Thoracic aorta (tissue), 2 donors: ENCODE measurements around the gene SMARCA5. TPM values are rescaled to one million over a fixed set of nuclear protein-coding genes. Genes with fewer than 3 reads are reported as not detected.

Source experiments
- ATAC-seq: fragments of 150-250 bp; one replicate; pipeline ENCODE4 v1.8.0; 2017; ENCODE audit warnings: low read depth; ENCODE audit not compliant: insufficient number of reproducible peaks, low FRiP score
- DNase-seq: peaks from one replicate; pipeline ENCODE4 v3.0.0-alpha.2; 2020; ENCODE audit warnings: low spot score
- H3K27ac ChIP-seq, 2 donors: fragments of 200-600 bp; sonication (generic); 1 replicate in 1 of 2; 2 replicates in 1 of 2; pipeline ENCODE4 v1.5.1; 2016; ENCODE audit warnings: mild to moderate bottlenecking in 2 of 2, moderate library complexity in 2 of 2
- H3K27me3 ChIP-seq: fragments of 200-600 bp; sonication (generic); replicated peaks from 2 replicates; pipeline ENCODE4 v1.6.0; 2016; ENCODE audit warnings: mild to moderate bottlenecking; ENCODE audit not compliant: insufficient read depth
- H3K36me3 ChIP-seq: fragments of 200-600 bp; sonication (generic); one replicate; pipeline ENCODE4 v1.5.1; 2016
- H3K4me1 ChIP-seq, 2 donors: fragments of 200-600 bp; sonication (generic); 1 replicate in 1 of 2; 2 replicates in 1 of 2; pipeline versions ENCODE4 v1.5.1 to v1.6.0; 2016; ENCODE audit warnings: low read depth in 2 of 2, mild to moderate bottlenecking in 1 of 2; ENCODE audit not compliant: control insufficient read depth in 1 of 2
- H3K4me3 ChIP-seq: fragments of 200-600 bp; sonication (generic); 2 replicates; pipeline ENCODE4 v1.5.1; 2016; ENCODE audit warnings: mild to moderate bottlenecking
- H3K9me3 ChIP-seq: fragments of 200-600 bp; sonication (generic); 2 replicates; pipeline ENCODE4 v1.5.1; 2016
- CTCF ChIP-seq: fragments of 200-600 bp; sonication (generic); IDR thresholded peaks from one replicate; pipeline ENCODE4 v1.5.1; 2019; ENCODE audit warnings: antibody characterized with exemption
- total RNA-seq, 2 donors: library from RNA; depleted of rRNA; stranded (reverse); fragments of >200 nt; gene quantifications; one replicate each; pipeline versions ENCODE4 v1.1.0 to v1.2.3, GENCODE V29; 2016

SMARCA5 gene
- total RNA-seq, 2 donors from 2014 or later, result 19.2 to 75.8 TPM

DNA sequence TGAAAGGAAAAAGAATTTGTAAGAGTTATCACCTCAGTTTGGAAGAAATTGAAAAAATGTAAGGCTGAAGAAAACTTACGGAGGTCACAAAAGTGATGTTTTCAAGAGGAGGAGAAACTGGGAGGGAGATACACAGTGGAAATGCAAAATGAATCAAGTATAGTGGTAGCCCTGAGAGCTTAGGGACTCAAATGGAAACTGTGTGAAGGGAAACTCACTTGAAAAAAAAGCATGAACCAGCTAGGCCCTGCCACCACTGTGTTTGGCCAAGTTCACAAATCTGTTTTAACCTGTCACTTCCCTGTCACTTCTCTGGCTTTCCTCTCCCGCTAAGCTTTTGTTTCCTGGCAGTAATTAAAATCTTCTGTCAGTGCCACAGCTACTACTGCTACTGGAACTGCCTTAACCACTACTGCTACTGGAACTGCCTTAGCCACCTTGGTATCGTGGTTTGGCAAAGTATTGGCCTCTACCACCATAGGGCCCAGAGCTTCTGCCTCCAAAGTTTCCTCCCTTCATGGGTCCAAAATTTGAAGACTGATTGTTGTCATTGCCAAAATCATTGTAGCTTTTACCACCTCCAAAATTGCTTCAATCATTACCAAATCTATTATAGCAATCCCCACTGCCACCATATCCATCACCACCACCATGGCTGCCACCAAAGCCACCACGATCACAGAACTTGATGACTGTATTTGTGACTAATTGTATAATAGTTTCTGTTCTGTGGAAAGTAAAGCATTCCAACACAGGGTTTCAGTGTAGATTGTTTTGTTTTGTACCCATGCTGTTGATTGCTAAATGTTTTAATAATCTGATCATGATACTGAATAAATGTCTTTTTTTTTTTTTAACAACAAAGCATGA is 41.5 kb downstream of the SMARCA5 start:
- H3K4me3 ChIP-seq, result no peak overlapping the region
- no peak for TF ChIP-seq CTCF
- ATAC-seq (no peak), DNase-seq (no peak)
- peaks cover 5% of the 10 kb centered on the region in 2 donors for H3K4me1 ChIP-seq
- no peak overlapping the region for H3K27ac ChIP-seq
- no peaks in the 10 kb centered on the region for H3K9me3 ChIP-seq
- no peaks in the 10 kb centered on the region for H3K27me3 ChIP-seq
- H3K36me3 ChIP-seq, result no peaks in the 10 kb centered on the region

DNA sequence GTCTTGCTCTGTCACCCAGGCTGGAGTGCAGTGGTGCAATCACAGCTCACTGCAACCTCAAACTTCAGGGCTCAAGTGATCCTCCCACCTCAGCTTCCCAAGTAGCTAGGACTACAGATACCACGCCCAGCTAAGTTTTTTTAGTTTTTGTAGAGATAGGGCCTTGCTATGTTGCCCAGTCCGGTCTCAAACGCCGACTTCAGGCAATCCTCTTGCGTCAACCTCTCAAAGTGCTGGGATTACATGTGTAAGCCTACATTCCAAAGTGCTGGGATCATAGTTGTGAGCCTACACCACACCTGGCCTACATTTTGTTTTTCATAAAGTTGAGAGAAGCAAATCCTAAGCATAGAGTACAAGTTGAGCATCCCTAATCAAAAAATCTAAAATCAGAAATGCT is 42.2 kb downstream of the SMARCA5 start:
- H3K27me3 ChIP-seq, result no peaks in the 10 kb centered on the region
- no peak for TF ChIP-seq CTCF
- peaks cover 5 to 9% of the 10 kb centered on the region in 2 donors for H3K4me1 ChIP-seq
- H3K36me3 ChIP-seq, result no peaks in the 10 kb centered on the region
- DNase-seq, result no peak
- no peak overlapping the region for H3K4me3 ChIP-seq
- H3K9me3 ChIP-seq, result no peaks in the 10 kb centered on the region
- no peak overlapping the region for H3K27ac ChIP-seq
- no peak for ATAC-seq

DNA sequence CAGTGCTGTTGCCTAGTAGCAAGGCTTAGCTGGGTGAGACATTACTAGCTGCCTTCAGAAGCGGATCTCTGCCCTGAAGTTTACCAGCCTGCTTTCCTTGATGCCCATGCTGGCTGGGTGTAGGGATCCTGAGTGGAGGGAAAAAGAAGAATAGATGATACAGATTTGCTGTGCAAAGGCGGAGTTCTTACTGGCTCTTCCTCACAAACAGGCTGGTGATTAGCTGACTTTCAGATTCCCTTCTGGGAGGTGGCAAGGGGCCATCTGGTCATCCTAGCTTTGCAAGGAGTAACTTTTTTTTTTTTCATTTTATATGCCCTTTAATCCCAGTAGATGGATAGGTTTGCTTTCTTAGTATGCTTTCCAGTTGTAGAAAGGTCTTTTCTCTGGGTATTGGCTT is 44.8 kb downstream of the SMARCA5 start:
- H3K27ac ChIP-seq, result no peak overlapping the region
- ATAC-seq, result no peak

GRCh38 chr4:143558823-143559756 is 45.6 kb downstream of the SMARCA5 start:
- DNase-seq, result no peak
- no peaks in the 10 kb centered on the region for H3K9me3 ChIP-seq
- H3K4me3 ChIP-seq, result peak overlapping the region; percentile 82
- ATAC-seq, result peak; percentile 68
- H3K36me3 ChIP-seq, result no peaks in the 10 kb centered on the region
- H3K27ac ChIP-seq, result peak overlapping the region; percentile 19 to 38
- TF ChIP-seq CTCF, result peak; percentile 49
- H3K27me3 ChIP-seq, result no peaks in the 10 kb centered on the region
- peaks cover 5 to 9% of the 10 kb centered on the region in 2 donors for H3K4me1 ChIP-seq

More for the DNA sequence above, 44.8 kb downstream of the SMARCA5 start:
- Histone ChIP-seq H3K4me3 (peak overlapping the region; percentile 82), H3K9me3 (no peaks in the 10 kb centered on the region), H3K27me3 (no peaks in the 10 kb centered on the region), H3K36me3 (no peaks in the 10 kb centered on the region), H3K4me1 (peaks cover 5 to 9% of the 10 kb centered on the region in 2 donors)
- DNase-seq, result no peak
- TF ChIP-seq CTCF, result no peak

DNA sequence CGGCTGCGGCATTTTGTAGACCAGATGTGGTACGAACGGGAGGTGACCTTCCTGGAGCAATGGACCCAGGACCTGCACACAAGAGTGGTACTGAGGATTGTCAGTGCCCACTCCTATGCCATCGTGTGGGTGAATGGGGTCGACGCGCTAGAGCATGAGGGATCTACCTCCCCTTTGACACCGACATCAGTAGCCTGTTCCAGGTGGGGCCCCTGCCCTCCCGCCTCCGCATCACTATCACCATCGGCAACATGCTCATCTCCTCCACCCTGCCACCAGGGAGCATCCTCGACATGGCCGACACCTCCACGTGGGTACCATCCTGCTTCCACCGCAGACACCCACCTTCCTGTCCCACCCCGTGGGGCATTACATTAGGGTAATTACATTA is 46.2 kb downstream of the SMARCA5 start:
- H3K4me1 ChIP-seq, result peaks cover 5 to 9% of the 10 kb centered on the region in 2 donors
- no peaks in the 10 kb centered on the region for H3K36me3 ChIP-seq
- ATAC-seq, result no peak
- TF ChIP-seq CTCF, result no peak
- H3K9me3 ChIP-seq, result no peaks in the 10 kb centered on the region
- H3K4me3 ChIP-seq, result peak overlapping the region; percentile 82
- H3K27ac ChIP-seq, result peak overlapping the region; percentile 19 to 38
- DNase-seq, result no peak
- no peaks in the 10 kb centered on the region for H3K27me3 ChIP-seq
